GM12891 (cell line): ENCODE results near the gene ADIPOR2.
"Not testable (repeated sequence)": the region's sequence is repeated elsewhere in the genome, so short reads cannot be mapped to it uniquely, and the experiment has no call there.

ENCODE experiments used
- DNase-seq: peaks from one replicate; pipeline ENCODE4 v3.0.0; 2011; ENCODE audit warnings: low spot score; ENCODE audit not compliant: insufficient read length
- FAIRE-seq: peaks from 2 replicates; lab custom pipeline; 2011; peaks lifted over from hg19 to GRCh38; lab: Jason Lieb, UNC
- PAX5 ChIP-seq: IDR thresholded peaks from 2 replicates; pipeline ENCODE4 v1.6.1; 2011; ENCODE audit warnings: low read length, moderate library complexity, mild to moderate bottlenecking; ENCODE audit not compliant: insufficient read depth, severe bottlenecking
- POLR2A ChIP-seq: IDR thresholded peaks from 2 replicates; pipeline ENCODE4 v1.6.1; 2011; ENCODE audit warnings: low read depth, low read length, control low read depth
- POLR2AphosphoS5 ChIP-seq: IDR thresholded peaks from 2 replicates; pipeline ENCODE4 v1.6.1; 2011; ENCODE audit warnings: low read depth, low read length, control low read depth
- POU2F2 ChIP-seq: IDR thresholded peaks from 2 replicates; pipeline ENCODE4 v1.6.1; 2011; ENCODE audit warnings: low read depth, mild to moderate bottlenecking, control low read depth, low read length, moderate library complexity
- SPI1 ChIP-seq: IDR thresholded peaks from 2 replicates; pipeline ENCODE4 v1.6.1; 2011; ENCODE audit warnings: low read depth, low read length, control low read depth
- TAF1 ChIP-seq: IDR thresholded peaks from 2 replicates; pipeline ENCODE4 v1.6.1; 2011; ENCODE audit warnings: low read depth, low read length, control low read depth

Gene ADIPOR2

DNA sequence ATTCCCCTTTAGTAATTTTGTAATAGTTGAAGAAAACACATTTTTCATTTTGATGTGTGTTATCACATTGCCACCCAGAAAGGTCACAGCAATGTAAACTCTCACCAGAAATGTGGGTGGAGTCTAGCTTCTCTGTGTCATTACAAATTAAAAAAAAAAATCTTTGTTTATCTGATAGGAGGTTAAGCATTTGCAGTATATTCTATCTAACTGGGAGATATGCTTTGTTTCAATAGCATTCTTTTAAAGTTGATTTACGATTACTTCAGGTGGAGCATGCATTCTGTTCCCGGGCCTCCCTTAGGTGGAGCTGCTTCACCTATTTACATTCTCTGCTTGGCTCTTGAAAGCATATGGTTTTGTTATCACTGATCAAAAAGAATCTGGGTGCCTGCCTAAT is 7.8 kb downstream of the ADIPOR2 start:
- TF ChIP-seq POLR2AphosphoS5 (no peak), PAX5 (no peak), SPI1 (no peak), TAF1 (no peak)
- DNase-seq (no peak), FAIRE-seq (no peak)

DNA sequence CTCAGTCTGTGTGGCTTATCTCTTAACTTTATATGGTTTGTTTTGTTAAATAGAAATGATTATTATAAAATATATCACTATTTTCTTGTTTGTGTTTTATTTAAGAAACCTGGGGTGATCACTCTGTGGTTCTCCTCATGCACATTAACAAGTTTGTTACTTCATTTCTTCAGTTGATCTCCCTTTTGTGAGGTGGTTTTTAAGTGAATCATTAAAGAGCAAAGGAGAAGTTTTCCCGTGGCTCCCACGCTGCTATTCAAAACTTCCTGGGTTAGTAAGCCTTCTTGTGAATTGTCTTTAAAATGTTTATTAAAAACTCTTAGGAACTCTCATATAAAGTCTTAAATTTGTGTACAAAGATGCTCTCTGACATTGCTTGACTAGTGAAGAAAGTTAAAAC is 11.8 kb downstream of the ADIPOR2 start:
- FAIRE-seq (no peak), DNase-seq (no peak)
- TF ChIP-seq SPI1 (no peak), POLR2A (no peak), POU2F2 (no peak), POLR2AphosphoS5 (no peak), TAF1 (no peak), PAX5 (no peak)

DNA sequence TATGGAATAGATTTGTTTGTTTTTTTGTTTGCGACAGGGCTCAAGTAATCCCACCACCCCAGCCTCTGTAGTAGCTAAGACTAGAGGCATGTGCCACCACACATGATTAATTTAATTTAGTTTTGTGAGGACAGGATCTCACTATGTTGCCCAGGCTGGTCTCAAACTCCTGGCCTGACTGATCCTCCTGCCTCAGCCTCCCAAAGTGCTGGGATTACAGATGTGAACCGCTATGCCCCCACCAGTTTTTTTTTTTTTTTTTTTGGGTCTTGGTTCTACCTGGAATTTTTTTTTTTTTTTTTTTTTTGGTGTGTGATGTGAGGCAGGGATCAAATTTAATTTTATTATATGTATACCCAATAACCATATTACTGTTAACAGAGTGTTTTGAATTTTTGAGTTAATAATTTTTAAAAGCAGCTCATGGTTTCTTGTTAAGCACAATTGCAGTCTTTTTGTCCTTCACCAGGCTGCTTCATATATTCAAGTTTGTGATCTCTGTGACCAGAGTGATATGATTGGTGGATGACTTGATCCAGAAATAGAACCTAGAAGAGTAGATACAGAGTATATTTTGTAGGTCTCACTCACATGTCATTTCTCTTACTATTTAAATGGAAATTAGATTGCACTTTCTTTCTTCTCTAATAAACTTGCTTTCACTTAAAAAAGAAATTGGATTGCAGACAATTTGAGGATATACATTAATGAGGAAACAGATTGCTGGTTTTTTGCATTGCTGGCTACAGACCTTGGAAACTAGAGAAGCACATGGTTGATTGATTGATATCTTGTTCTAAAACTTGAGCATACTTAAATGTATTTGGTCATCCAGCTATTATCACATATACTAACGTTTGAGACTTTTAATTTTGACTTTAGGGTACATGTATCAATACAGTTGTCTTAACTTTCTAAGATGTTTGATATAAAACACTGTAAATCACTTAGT is 13.2 kb downstream of the ADIPOR2 start:
- no peak for DNase-seq
- no peak for FAIRE-seq
- TF ChIP-seq TAF1 (no peak), PAX5 (no peak), POU2F2 (no peak), POLR2AphosphoS5 (no peak), POLR2A (no peak), SPI1 (no peak)

DNA sequence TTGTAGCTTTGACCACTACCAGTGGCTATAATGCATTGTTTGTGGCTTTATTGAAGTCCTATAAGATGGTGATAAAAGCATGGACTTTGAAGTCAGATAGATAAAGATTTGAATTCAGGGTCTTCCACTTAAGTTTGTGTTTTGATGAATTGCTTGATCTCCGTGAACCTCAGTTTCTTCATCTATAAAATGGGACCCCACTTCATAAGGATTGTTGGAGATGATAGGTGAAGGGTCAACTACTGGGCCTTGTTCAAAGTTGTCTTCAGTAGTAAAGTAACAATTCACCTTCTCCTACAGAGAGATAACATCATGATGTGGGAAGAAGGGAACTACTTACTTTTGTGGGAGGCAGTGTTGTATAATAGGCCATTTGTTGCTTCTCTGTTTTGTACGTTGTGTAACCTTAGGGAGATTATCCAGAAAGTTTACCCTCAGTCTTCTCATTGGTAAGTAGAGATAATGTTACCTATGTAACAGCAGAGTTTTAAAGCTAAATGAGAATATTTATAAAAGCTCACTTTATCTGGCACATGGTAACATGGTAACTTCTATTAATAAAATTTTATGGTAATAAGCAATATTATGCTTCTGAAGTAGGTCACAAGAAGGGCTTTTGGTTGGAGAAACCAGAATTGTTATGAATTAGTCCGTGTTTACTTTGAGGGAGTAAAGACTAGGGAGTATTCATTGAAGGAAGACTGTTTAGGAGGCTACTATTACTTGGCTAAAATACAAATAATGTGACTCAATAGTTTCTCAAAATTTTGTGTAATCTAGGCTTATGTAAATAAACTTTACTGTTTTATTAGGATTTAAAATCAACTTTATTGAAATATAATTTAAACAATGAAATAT is 15.1 kb downstream of the ADIPOR2 start:
- no peak for TF ChIP-seq PAX5
- no peak for TF ChIP-seq POLR2A
- TF ChIP-seq TAF1, result no peak
- TF ChIP-seq POU2F2, result no peak
- no peak for TF ChIP-seq POLR2AphosphoS5
- TF ChIP-seq SPI1, result no peak
- peak; percentile 54 for FAIRE-seq
- no peak for DNase-seq

DNA sequence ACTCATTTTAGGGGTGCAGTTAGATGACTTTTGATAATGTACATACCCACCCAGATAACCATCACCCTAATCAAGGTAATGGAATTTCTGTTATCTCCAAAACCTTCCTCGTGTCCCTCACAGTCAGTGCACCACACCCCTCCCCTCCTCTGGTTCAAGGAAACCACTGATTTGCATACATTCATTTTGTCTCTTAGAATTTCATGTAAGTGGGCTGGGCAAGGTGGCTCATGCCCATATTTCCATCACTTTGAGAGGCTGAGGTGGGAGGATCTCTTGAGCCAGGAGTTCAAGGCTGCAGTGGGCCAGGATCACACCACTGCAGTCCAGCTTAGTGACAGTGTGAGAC is 15.7 kb downstream of the ADIPOR2 start:
- peak; percentile 67 for FAIRE-seq

DNA sequence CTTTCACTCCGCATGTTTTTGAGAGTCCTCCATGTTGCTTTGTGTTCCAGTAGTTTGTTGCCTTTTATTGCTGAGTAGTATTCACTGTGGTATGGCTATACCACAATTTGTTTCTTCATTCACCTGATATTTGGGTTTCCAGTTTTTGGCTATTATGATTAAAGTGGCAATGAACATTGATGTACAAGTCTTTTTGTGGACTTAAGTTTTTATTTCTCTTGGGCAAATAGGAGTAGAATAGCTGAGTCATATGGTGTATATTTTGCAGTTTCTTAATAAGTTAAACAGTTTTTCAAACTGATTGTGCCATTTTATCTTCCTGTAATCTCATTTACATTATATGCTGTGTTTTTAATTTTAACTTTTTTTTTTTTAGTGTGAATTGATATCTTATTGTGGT is 16.2 kb downstream of the ADIPOR2 start:
- no peak for TF ChIP-seq POU2F2
- DNase-seq (no peak), FAIRE-seq (peak; percentile 33)

More for the DNA sequence above, 15.7 kb downstream of the ADIPOR2 start:
- DNase-seq, result no peak
- TF ChIP-seq POLR2AphosphoS5, result no peak
- peak; percentile 91; the same call in 1 of the 2 replicates for TF ChIP-seq POU2F2
- TF ChIP-seq POLR2A, result no peak

DNA sequence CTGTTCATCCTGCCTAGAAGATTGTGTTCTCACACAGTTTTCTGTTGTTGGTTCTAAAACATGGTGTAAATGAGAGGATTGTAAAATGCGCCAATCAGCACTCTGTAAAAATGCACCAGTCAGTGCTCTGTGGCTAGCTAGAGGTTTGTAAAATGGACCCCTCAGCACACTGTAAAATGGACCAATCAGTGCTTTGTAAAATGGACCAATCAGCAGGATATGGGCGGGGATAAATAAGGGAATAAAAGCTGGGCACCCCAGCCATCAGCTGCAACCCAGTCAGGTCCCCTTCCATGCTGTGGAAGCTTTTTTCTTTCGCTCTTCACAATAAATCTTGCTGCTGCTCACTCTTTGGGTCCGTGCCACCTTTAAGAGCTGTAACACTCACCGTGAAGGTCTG is 19.1 kb downstream of the ADIPOR2 start:
- not testable (repeated sequence) for FAIRE-seq, DNase-seq

DNA sequence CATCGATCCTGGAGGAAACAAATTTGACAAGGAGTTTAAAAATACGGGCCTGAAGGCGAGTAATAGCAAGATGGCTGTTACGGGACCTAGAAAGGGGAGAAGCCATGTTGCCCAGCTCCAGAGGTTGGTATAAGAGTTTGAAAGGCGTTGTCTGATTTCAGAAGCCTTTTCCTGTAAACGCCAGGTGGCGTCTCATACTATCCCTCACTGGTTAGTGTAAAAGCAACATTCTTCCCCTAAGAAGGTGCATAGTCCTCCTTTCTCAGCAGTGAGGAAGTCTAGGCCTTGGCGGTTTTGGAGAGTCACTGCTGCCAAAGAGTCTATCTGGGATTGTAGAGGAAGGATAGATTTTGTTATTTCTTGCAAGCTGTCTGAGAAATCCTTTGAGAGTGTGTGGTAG is 20.0 kb downstream of the ADIPOR2 start:
- FAIRE-seq, DNase-seq: not testable (repeated sequence)

DNA sequence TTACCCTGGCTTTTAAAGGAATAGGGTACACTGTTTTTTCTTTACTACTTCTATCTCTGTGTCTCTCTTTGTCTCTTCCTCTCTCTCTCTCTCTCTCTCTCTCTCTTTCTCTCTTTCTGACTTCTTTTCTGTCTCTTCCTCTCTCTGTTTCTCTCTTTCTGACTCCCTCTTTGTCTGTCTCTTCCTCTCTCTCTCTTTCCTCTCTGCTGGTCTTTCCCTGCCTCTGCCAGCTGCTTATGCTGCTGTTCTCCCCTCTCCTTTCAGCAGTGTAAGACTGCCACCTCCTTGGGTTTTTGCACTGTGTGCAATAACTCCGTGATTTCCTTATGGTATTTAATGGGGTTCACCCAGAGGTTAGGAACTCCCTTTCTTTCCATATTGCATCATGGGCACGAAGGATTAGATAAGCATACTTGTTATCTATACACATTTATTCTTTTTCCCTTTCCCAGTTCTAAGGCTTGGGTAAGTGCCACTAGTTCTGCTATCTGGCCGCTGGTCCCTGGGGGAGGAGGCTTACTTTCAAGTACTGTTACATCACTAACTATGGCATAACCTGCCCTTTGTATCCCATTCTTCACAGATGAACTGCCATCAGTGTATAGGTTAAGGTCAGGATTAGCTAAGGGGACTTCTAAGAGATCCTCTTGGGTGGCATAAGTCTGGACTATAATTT is 20.8 kb downstream of the ADIPOR2 start:
- not testable (repeated sequence) for FAIRE-seq, DNase-seq

DNA sequence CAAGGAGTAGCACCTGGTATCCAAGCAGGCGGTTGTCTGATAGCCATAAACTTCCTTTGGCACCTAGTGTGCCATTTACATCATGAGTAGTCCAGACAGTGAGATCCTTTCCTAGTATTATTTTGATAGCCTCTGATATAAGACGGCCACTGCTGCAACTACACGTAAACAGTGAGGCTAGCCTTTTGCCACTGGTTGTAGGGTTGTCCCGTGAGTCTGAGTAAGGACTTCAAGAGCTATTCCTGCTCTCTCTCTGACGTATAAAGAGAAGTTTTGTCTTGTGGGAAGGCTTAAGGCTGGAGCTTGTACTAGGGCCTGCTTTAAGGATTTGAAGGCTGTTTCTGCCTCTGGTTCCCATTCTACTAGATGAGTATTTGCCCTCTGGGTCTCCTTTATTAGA is 21.4 kb downstream of the ADIPOR2 start:
- not testable (repeated sequence) for FAIRE-seq

DNA sequence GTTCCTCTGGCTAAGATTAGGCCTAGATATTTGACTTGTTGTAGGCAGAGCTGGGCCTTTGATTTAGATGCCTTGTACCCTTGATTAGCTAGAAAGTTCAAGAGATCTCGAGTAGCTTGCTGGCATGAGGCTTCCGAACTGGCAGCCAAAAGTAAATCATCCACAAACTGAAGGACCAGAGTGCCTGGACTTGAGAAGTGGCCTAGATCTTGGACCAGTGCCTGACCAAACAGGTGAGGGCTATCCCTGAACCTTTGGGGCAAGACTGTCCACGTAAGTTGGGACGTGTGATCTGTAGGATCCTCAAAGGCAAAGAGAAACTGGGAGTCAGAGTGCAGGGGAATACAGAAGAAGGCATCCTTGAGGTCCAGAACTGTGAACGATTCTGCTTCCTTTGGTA is 22.0 kb downstream of the ADIPOR2 start:
- not testable (repeated sequence) for DNase-seq, FAIRE-seq

More for the DNA sequence above, 21.4 kb downstream of the ADIPOR2 start:
- not testable (repeated sequence) for DNase-seq

DNA sequence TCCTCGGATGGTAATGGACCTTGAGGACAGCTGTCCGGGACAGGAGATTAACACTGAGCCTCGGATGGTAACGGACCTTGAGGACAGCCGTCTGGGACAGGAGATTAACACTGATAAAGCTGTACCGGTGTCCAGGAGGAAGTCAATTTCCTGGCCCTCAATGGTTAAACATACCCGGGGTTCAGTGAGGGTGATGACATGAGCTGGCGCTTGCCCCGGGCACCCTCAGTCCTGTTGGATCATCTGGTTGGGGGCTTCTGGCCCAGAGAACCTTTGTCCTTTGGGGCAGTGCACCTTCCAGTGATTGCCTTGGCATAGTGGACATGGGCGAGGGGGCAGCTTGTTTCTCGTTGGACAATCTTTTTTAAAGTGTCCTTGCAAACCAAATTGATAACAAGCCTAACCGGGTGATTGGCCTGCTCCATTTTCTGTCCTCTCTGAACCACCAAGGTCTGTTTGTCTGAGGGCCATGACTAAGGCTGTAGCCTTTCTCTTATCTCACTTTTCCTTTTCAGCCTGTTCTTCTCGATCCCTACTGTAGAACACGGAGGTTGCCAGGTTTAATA is 23.0 kb downstream of the ADIPOR2 start:
- not testable (repeated sequence) for DNase-seq, FAIRE-seq

DNA sequence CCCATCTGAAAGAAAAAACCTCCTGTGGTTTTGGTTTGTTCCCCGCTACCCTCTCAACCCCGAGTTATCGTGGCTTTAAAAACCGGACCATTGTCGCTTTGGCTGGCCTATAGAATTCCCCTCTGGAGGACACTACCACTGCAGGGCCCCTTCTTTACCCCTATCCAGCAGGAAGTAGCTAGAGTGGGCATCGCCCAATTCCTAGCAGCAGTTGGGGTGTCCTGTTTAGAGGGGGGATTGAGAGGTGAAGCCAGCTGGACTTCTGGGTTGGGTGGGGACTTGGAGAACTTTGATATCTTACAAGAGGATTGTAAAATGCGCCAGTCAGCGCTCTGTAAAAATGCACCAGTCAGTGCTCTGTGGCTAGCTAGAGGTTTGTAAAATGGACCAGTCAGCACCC is 24.6 kb downstream of the ADIPOR2 start:
- FAIRE-seq, DNase-seq: not testable (repeated sequence)
